ENCODE data around the gene TMTC2.
"Not testable (repeated sequence)": the region's sequence is repeated elsewhere in the genome, so short reads cannot be mapped to it uniquely, and the experiment has no call there.

Gene TMTC2

GRCh38 chr12:83084516-83085234, 398.0 kb downstream of the TMTC2 start:
- DNase-seq (ENCODE audit: low spot score) = no peak

GRCh38 chr12:83086023-83086422, 399.3 kb downstream of the TMTC2 start:
- no peak for DNase-seq (ENCODE audit: low spot score)

- no peak for DNase-seq (ENCODE audit: low spot score)
Observed at GRCh38 chr12:83089575-83089974, 402.9 kb downstream of the TMTC2 start.

GRCh38 chr12:83092129-83092528, 405.4 kb downstream of the TMTC2 start:
- DNase-seq (ENCODE audit: low spot score) = no peak

- DNase-seq (ENCODE audit: low spot score) = no peak
Observed at GRCh38 chr12:83092606-83093005, 405.9 kb downstream of the TMTC2 start.

- DNase-seq (ENCODE audit: low spot score) = no peak
Observed at GRCh38 chr12:83093426-83093825, 406.7 kb downstream of the TMTC2 start.

- DNase-seq (ENCODE audit: low spot score) = no peak
Observed at GRCh38 chr12:83097643-83098342, 411.1 kb downstream of the TMTC2 start.

GRCh38 chr12:83099436-83099835, 412.7 kb downstream of the TMTC2 start:
- no peak for DNase-seq (ENCODE audit: low spot score)

- no peak for DNase-seq (ENCODE audit: low spot score)
Observed at GRCh38 chr12:83102499-83102898, 415.8 kb downstream of the TMTC2 start.

GRCh38 chr12:83106873-83107272, 420.2 kb downstream of the TMTC2 start:
- DNase-seq (ENCODE audit: low spot score) = no peak

GRCh38 chr12:83110424-83110823, 423.7 kb downstream of the TMTC2 start:
- no peak for DNase-seq (ENCODE audit: low spot score)

- DNase-seq (ENCODE audit: low spot score) = no peak
Observed at GRCh38 chr12:83113945-83114344, 427.2 kb downstream of the TMTC2 start.

- no peak for DNase-seq (ENCODE audit: low spot score)
Observed at GRCh38 chr12:83114966-83115365, 428.3 kb downstream of the TMTC2 start.

GRCh38 chr12:83117926-83118325, 431.2 kb downstream of the TMTC2 start:
- not testable (repeated sequence) for DNase-seq (ENCODE audit: low spot score)

- DNase-seq (ENCODE audit: low spot score) = no peak
Observed at GRCh38 chr12:83121897-83122622, 435.4 kb downstream of the TMTC2 start.

- DNase-seq (ENCODE audit: low spot score) = no peak
Observed at GRCh38 chr12:83122623-83122934, 435.9 kb downstream of the TMTC2 start.

GRCh38 chr12:83123039-83123438, 436.3 kb downstream of the TMTC2 start:
- no peak for DNase-seq (ENCODE audit: low spot score)

GRCh38 chr12:83128540-83128939, 441.8 kb downstream of the TMTC2 start:
- DNase-seq (ENCODE audit: low spot score) = no peak

- DNase-seq (ENCODE audit: low spot score) = no peak
Observed at GRCh38 chr12:83130178-83130577, 443.5 kb downstream of the TMTC2 start.

GRCh38 chr12:83132360-83132759, 445.7 kb downstream of the TMTC2 start:
- DNase-seq (ENCODE audit: low spot score) = no peak

GRCh38 chr12:83136411-83136810, 449.7 kb downstream of the TMTC2 start:
- DNase-seq (ENCODE audit: low spot score) = no peak

- no peak for DNase-seq (ENCODE audit: low spot score)
Observed at GRCh38 chr12:83140135-83140534, 453.4 kb downstream of the TMTC2 start.

- DNase-seq (ENCODE audit: low spot score) = no peak
Observed at GRCh38 chr12:83141460-83141994, 454.8 kb downstream of the TMTC2 start.
